ENCODE results near the gene RFC4. TPM values are rescaled to one million over a fixed set of nuclear protein-coding genes. Genes with fewer than 3 reads are reported as not detected.
"Not testable (repeated sequence)": the region's sequence is repeated elsewhere in the genome, so short reads cannot be mapped to it uniquely, and the experiment has no call there.

The RFC4 gene, protein sequence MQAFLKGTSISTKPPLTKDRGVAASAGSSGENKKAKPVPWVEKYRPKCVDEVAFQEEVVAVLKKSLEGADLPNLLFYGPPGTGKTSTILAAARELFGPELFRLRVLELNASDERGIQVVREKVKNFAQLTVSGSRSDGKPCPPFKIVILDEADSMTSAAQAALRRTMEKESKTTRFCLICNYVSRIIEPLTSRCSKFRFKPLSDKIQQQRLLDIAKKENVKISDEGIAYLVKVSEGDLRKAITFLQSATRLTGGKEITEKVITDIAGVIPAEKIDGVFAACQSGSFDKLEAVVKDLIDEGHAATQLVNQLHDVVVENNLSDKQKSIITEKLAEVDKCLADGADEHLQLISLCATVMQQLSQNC
- 10 to 100 TPM; 13.4 to 21.0 (median 19.2) TPM for total RNA-seq
- 18.9 TPM for total RNA-seq (2013)
- total RNA-seq: 7.7 to 114 (median 15.8) reads per million in 29 experiments

DNA sequence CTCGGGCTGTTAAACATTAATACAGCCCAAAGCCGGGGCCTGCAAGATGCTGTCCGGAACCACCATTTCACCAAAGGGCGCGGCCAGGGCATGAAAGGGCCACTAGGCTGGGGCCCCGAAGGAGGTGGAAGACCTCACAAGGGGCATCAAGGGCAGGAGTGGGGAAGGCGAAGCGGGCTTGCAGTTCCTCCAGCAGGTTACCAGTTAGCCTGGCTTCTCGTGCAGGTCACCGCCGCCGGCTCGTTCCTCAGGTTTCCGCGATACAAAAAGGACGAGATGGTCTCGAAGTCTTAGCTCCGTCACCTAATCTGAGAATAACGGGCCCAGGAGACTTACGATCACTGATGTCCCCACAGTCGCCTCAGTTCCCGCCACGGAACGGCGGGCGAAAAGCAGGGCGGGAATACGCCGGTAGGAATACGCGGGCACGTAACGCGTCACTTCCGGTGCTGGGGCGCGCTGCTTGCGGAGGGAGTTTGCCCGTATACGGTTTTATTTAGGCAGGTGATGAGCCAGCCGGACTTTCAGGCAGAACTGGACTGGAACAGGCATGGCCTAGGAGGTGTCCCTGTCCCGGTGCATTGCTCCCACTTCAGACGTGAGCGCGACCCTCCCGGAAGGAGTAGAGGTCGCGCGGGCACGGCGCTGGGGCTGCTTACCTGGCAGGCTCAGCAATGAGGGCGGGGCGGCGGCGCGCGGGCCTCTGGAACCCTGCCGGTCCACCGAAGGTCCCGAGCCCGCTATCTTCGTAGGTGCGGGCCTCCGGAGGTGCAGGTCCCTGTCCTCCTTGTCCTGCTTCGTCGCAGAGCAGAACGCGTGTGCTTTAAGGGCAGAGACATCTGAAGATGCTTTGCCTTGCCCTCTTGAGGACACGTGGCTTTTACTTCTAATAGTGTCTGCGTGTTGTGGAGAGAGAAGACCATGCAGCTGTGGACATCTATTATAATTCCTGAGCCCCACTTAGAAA is at the start of gene RFC4:
Gene RFC4 (minus strand): TSS at position 394 of the 967 bp plus-strand sequence. CDS start 1,769 bp downstream, outside the sequence.
- DNase-seq (peak; percentile 65 to 90 (median 81)), ATAC-seq (replicated peaks in 1 of 4) (peak; percentile 89 to 93 (median 92))
- POLR2A ChIA-PET: interaction anchor here (0.6 to 2.4 kb wide), 6 partner anchors 16 to 174 kb away, joined by 3 to 18 read pairs (median 5); partner anchors contain the start of gene EIF4A2 (in 1 of the 2)
- peaks cover 4% of the 10 kb centered on the region for H3K36me3 Mint-ChIP-seq
- no peaks in the 10 kb centered on the region for H3K27me3 Mint-ChIP-seq
- H3K27ac Mint-ChIP-seq: peak within 1 kb of the TSS; percentile 92 to 95
- peaks cover 8 to 27% (median 24%) of the 10 kb centered on the region in 3 donors for H3K4me1 Mint-ChIP-seq
- CTCF ChIA-PET: interaction anchor here (0.5 to 1.8 kb wide), 5 partner anchors 13 to 414 kb away, joined by 3 to 5 read pairs (median 4); no protein-coding TSS in a partner anchor
- WGBS (ENCODE audit: insufficient coverage): under 1% methylated on average over 69 of the region's 70 CpGs
- H3K4me1 ChIP-seq (ENCODE audit: control insufficient read depth in 1 of 2, extremely low read depth in 1 of 2, insufficient read depth in 2 of 2, low read length in 2 of 2): peaks cover 12 to 20% of the 10 kb centered on the region in 2 experiments
- no peaks in the 10 kb centered on the region for H3K9me3 ChIP-seq
- peaks cover 0 to 12% of the 10 kb centered on the region in 2 donors for H3K36me3 ChIP-seq (ENCODE audit: control insufficient read depth in 2 of 2, extremely low read depth in 1 of 2, insufficient read depth in 1 of 2, low read length in 1 of 2)
- no peaks in the 10 kb centered on the region for H3K9me3 Mint-ChIP-seq
- H3K27ac ChIP-seq (ENCODE audit: low read length): peak within 1 kb of the TSS; percentile 90
- peak within 1 kb of the TSS; percentile 89 to 95 (median 95) for H3K4me3 Mint-ChIP-seq
- peak within 1 kb of the TSS; percentile 98 to 99 for H3K4me3 ChIP-seq (ENCODE audit: control insufficient read depth in 1 of 2, extremely low read depth in 1 of 2, low read length in 1 of 2)
- no peaks in the 10 kb centered on the region for H3K27me3 ChIP-seq (replicated peaks in 1 of 2; ENCODE audit: control insufficient read depth in 2 of 2, extremely low read depth in 1 of 2, insufficient read depth in 2 of 2, low read length in 1 of 2)

DNA sequence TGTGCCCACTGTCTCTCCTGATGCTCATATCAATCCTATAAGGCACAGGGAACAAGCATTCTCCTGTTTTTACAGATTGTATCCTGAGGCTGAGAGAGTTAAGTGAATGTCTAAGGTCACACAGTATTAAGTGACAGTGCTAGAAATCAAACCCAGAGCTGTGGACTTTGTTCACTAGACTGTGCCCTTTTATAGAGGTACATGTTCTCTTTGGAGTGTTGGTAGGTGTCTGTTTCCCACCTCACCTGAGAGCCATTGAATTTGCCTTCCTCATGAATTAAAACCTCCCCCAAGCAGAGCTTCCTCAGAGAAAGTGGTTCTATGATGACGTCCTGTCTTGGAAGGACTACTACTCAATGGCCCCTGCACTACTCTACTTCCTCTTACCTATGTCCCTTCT is 48.7 kb upstream of the RFC4 start:
- Histone ChIP-seq H3K4me3 (ENCODE audit: control insufficient read depth in 1 of 2, extremely low read depth in 1 of 2, low read length in 1 of 2) (no peak overlapping the region), H3K27me3 (replicated peaks in 1 of 2; ENCODE audit: control insufficient read depth in 2 of 2, extremely low read depth in 1 of 2, insufficient read depth in 2 of 2, low read length in 1 of 2) (no peaks in the 10 kb centered on the region), H3K9me3 (no peaks in the 10 kb centered on the region), H3K27ac (ENCODE audit: low read length) (no peak overlapping the region), H3K4me1 (ENCODE audit: control insufficient read depth in 1 of 2, extremely low read depth in 1 of 2, insufficient read depth in 2 of 2, low read length in 2 of 2) (peaks cover 0 to 2% of the 10 kb centered on the region in 2 experiments), H3K36me3 (ENCODE audit: control insufficient read depth in 2 of 2, extremely low read depth in 1 of 2, insufficient read depth in 1 of 2, low read length in 1 of 2) (no peaks in the 10 kb centered on the region)
- Mint-ChIP-seq H3K27ac (peak overlapping the region in 1 of 2 donors; percentile 44), H3K9me3 (peaks cover 0 to 8% (median 4%) of the 10 kb centered on the region in 3 donors), H3K36me3 (no peaks in the 10 kb centered on the region), H3K27me3 (no peaks in the 10 kb centered on the region), H3K4me3 (no peak overlapping the region), H3K4me1 (peaks cover 5 to 20% (median 16%) of the 10 kb centered on the region in 3 donors)
- WGBS (ENCODE audit: insufficient coverage): 0% methylated on average over 1 of the region's 1 CpG
- CTCF ChIA-PET: interaction anchor here (0.7 to 0.9 kb wide), 2 partner anchors 79 to 310 kb away, joined by 5 to 8 read pairs; no protein-coding TSS in a partner anchor
- no peak for DNase-seq
- POLR2A ChIA-PET: no interaction called here
- ATAC-seq (replicated peaks in 1 of 4): no peak

DNA sequence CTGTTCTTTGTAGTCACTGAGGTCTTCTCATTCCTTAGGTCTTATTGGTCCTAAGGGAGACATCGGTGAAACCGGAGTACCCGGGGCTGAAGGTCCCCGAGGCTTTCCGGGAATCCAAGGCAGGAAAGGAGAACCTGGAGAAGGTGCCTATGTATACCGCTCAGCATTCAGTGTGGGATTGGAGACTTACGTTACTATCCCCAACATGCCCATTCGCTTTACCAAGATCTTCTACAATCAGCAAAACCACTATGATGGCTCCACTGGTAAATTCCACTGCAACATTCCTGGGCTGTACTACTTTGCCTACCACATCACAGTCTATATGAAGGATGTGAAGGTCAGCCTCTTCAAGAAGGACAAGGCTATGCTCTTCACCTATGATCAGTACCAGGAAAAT is 47.9 kb upstream of the RFC4 start:
- Mint-ChIP-seq H3K4me3 (no peak overlapping the region), H3K27ac (peak overlapping the region in 1 of 2 donors; percentile 22), H3K36me3 (no peaks in the 10 kb centered on the region), H3K4me1 (peaks cover 11 to 27% (median 21%) of the 10 kb centered on the region in 3 donors), H3K27me3 (no peaks in the 10 kb centered on the region), H3K9me3 (peaks cover 0 to 4% (median 3%) of the 10 kb centered on the region in 3 donors)
- Histone ChIP-seq H3K4me3 (ENCODE audit: control insufficient read depth in 1 of 2, extremely low read depth in 1 of 2, low read length in 1 of 2) (no peak overlapping the region), H3K9me3 (no peaks in the 10 kb centered on the region), H3K36me3 (ENCODE audit: control insufficient read depth in 2 of 2, extremely low read depth in 1 of 2, insufficient read depth in 1 of 2, low read length in 1 of 2) (no peaks in the 10 kb centered on the region), H3K27ac (ENCODE audit: low read length) (no peak overlapping the region), H3K4me1 (ENCODE audit: control insufficient read depth in 1 of 2, extremely low read depth in 1 of 2, insufficient read depth in 2 of 2, low read length in 2 of 2) (peaks cover 0 to 4% of the 10 kb centered on the region in 2 experiments), H3K27me3 (replicated peaks in 1 of 2; ENCODE audit: control insufficient read depth in 2 of 2, extremely low read depth in 1 of 2, insufficient read depth in 2 of 2, low read length in 1 of 2) (no peaks in the 10 kb centered on the region)
- no peak for ATAC-seq (replicated peaks in 1 of 4)
- no peak for DNase-seq
- CTCF ChIA-PET: no interaction called here
- WGBS (ENCODE audit: insufficient coverage): no CpG with 5 or more reads among the region's 8 CpGs
- POLR2A ChIA-PET: no interaction called here

DNA sequence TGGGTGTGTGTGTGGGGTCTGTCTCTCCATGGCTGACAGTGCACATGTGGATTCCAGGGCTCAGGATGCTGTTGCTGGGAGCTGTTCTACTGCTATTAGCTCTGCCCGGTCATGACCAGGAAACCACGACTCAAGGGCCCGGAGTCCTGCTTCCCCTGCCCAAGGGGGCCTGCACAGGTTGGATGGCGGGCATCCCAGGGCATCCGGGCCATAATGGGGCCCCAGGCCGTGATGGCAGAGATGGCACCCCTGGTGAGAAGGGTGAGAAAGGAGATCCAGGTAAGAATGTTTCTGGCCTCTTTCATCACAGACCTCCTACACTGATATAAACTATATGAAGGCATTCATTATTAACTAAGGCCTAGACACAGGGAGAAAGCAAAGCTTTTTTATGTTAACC is 46.7 kb upstream of the RFC4 start:
- ChIA-PET POLR2A (no interaction called here), CTCF (interaction anchor here in 1 of 2 donors (1.0 to 1.1 kb wide), 2 partner anchors 18 to 80 kb away, joined by 3 to 4 read pairs; no protein-coding TSS in a partner anchor)
- no peak for DNase-seq
- Mint-ChIP-seq H3K27me3 (no peaks in the 10 kb centered on the region), H3K36me3 (no peaks in the 10 kb centered on the region), H3K27ac (no peak overlapping the region), H3K9me3 (peaks cover 0 to 4% (median 0%) of the 10 kb centered on the region in 3 donors), H3K4me3 (no peak overlapping the region), H3K4me1 (peaks cover 11 to 27% (median 21%) of the 10 kb centered on the region in 3 donors)
- Histone ChIP-seq H3K9me3 (no peaks in the 10 kb centered on the region), H3K27me3 (replicated peaks in 1 of 2; ENCODE audit: control insufficient read depth in 2 of 2, extremely low read depth in 1 of 2, insufficient read depth in 2 of 2, low read length in 1 of 2) (no peaks in the 10 kb centered on the region), H3K36me3 (ENCODE audit: control insufficient read depth in 2 of 2, extremely low read depth in 1 of 2, insufficient read depth in 1 of 2, low read length in 1 of 2) (no peaks in the 10 kb centered on the region), H3K4me1 (ENCODE audit: control insufficient read depth in 1 of 2, extremely low read depth in 1 of 2, insufficient read depth in 2 of 2, low read length in 2 of 2) (peaks cover 0 to 4% of the 10 kb centered on the region in 2 experiments), H3K4me3 (ENCODE audit: control insufficient read depth in 1 of 2, extremely low read depth in 1 of 2, low read length in 1 of 2) (no peak overlapping the region), H3K27ac (ENCODE audit: low read length) (no peak overlapping the region)
- ATAC-seq (replicated peaks in 1 of 4): no peak
- WGBS (ENCODE audit: insufficient coverage): 89% methylated on average over 4 of the region's 6 CpGs

DNA sequence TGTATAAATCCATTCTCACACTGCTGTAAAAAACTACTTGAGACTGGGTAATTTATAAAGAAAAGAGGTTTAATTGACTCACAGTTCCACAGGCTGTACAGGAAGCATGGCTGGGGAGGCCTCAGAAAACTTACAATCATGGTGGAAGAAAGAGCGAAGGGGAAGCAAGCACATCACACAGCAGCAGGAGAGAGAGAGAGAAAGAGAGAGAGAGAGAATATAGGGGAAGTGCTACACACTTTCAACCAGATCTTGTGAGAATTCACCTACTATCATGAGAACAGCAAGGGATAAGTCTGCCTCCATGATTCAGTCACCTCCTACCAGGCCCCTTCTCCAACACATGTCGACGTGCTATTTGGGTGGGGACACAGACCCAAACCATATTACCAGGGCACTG is 45.6 kb upstream of the RFC4 start:
- H3K4me3 Mint-ChIP-seq; POLR2A ChIA-PET; H3K4me3 ChIP-seq (ENCODE audit: control insufficient read depth in 1 of 2, extremely low read depth in 1 of 2, low read length in 1 of 2): not testable (repeated sequence)

More for the DNA sequence above, 45.6 kb upstream of the RFC4 start:
- H3K36me3 ChIP-seq (ENCODE audit: control insufficient read depth in 2 of 2, extremely low read depth in 1 of 2, insufficient read depth in 1 of 2, low read length in 1 of 2); H3K9me3 Mint-ChIP-seq; H3K27me3 Mint-ChIP-seq; H3K27me3 ChIP-seq (replicated peaks in 1 of 2; ENCODE audit: control insufficient read depth in 2 of 2, extremely low read depth in 1 of 2, insufficient read depth in 2 of 2, low read length in 1 of 2); H3K27ac ChIP-seq (ENCODE audit: low read length); DNase-seq; ATAC-seq (replicated peaks in 1 of 4); H3K4me1 ChIP-seq (ENCODE audit: control insufficient read depth in 1 of 2, extremely low read depth in 1 of 2, insufficient read depth in 2 of 2, low read length in 2 of 2); H3K36me3 Mint-ChIP-seq; H3K9me3 ChIP-seq: not testable (repeated sequence)
- CTCF ChIA-PET: interaction anchor here (0.6 to 4.8 kb wide), 3 partner anchors 8 to 312 kb away, joined by 4 to 85 read pairs (median 4); no protein-coding TSS in a partner anchor
- no CpG with 5 or more reads among the region's 3 CpGs for WGBS (ENCODE audit: insufficient coverage)
- Mint-ChIP-seq H3K4me1 (peaks cover 11 to 22% (median 18%) of the 10 kb centered on the region in 3 donors), H3K27ac (peak overlapping the region; percentile 16 to 45)

Measured in T-cell (primary cell).